ENCODE results near the gene DSCAM. TPM values are rescaled to one million over a fixed set of nuclear protein-coding genes. Genes with fewer than 3 reads are reported as not detected.

DSCAM gene
- total RNA-seq, 1 experiment from 2014 or later, result 0.03 TPM

DNA sequence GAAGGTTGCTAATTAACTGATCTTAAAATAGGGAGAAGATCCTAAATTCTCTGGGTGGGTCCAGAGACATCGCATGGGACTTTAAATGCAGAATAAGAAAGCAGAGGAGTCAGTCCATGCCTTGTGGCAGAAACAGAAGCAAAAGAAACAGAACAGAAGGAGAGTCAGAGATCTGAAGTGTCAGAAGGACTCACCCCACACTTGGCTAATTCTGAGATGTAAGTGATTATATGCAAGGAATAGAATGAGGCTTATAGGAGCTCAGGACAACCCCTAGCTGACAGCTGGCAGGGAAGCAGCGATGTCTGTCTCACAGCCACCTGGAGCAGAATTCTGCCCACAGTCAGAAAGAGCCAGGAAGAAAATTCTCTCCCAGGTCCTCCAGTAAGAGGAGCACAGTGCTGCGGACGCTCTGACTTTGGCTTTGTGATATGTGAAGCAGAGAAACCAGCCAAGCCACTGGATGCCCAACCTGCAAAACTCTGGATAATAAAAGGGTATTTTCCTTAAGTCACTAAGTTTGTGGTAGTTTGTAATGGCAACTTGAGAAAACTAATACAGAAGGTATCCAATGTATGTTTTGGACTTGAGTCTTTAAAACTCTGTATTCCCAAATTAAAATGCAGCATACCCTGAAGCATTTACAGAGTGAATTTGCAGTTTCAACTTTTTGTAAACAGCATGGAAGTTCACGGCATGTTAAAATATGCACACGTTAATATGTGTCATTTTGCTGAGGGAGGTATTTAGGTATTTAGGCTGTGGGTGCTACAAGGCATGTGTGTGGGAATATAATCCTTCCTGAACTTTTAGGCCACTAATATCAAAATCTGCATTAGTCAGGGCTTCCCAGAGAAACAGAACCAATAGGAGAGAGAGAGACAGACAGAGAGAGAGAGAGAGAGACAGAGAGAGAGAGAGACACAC, 591.2 kb downstream of the DSCAM start:
- DNase-seq (ENCODE audit: low read depth), result no peak

GRCh38 chr21:40254540-40255465, 592.2 kb downstream of the DSCAM start:
- DNase-seq (ENCODE audit: low read depth), result peak; percentile 77

DNA sequence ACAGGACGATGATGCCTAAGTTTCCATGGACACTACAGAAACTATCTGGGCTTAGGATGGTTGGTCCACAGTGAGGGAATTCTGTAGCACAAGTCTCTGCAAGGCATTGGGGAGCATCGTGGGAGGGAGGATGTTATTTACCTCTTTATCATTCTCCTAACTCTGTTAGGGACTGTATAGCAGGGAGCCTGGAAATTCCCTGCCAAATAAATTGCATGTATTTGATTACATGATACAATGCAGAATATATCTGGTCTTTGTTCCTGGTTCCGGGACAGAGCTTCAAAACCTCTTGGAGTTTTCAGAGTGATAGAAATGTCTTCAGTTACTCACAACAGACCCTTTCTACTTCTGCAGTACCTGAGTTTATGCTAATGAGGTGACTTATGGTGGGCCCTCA, 593.8 kb downstream of the DSCAM start:
- no peak for DNase-seq (ENCODE audit: low read depth)

DNA sequence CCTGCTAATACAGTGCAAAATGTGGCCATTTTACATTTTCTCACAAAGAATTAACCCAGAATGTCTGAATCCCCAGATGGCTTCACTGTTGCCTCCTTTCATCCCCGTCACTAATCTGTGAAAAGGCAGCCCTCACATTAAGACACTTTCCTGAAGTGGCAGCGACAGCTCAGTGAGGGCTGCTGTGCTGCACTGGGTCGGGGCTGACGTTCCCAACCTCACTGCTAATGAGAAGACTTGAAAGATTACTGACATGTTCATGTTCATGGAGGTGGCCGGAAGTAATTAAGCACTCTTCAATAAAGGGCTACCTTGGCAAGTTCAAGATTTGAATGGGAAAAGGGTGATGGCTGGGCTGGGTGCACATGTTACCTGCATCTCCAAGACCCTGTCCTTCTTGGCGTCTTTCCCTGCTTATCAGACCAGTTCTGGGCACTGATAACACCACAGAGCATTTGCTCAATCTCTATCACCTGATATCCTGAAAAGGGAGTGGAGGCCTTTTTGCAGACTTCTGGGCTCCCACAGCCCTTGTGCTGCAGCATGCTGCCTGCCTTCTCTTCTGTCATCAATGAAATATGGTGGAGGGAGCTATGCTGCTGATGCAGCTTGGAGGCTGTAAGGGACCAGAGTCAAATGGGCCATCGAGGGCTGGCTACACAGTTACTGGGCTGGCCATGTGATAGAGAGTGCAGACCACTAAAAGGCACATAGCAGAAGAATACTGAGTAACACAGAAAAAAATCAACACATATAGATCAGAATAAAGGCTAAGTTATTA, 596.3 kb downstream of the DSCAM start:
- no peak for DNase-seq (ENCODE audit: low read depth)

DNA sequence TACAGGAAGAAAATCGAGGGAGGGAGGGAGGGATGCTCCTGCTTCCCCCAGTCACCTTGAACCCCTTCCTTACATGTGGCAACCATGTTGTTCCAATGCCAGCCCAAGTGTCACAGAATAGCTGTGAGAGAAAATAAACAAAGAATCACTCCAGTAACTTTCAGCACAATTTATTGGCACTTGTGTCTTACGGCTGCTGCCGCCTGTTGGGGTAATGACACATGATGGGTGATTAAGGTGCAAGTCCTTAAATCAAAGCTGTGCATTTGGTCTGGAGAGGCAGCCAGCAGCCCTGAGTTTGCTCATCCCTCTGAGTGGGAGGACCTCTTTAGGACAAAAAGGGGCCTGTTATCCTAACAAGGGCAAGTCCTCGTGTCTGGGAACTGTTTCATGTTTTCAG, 602.0 kb downstream of the DSCAM start:
- no peak for DNase-seq (ENCODE audit: low read depth)

GRCh38 chr21:40243685-40244084, 603.3 kb downstream of the DSCAM start:
- no peak for DNase-seq (ENCODE audit: low read depth)

DNA sequence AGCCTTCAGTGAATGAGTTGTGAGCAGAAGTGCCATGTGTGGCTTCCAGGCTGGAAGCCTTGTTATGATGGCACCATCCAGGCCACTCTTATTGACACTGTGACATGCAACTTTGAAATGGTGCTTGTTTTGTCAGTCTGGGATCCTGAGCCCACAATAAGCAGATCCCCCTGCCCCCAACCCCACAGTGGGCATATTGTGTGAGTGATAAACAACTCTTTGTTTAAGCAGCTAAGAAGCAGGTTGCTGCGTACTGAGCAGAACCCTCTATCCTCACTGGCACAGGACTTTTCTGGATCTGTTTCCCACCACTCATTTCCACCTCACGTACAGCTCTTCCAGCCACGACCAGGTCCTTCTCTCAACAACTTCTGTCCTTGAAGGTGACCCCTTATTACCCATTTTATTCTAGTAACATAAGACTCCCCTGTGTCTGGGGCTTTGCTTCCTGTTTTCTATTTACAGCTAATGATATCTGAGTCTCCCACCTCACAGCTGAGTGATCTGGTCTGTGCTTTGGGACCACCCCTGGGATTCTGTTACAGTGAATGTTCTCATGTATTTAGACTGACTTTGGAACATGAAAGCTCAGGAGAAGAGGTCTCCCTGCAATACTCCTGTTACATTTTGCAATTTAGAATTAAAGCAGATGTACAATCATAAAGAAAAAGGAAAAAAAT, 604.2 kb downstream of the DSCAM start:
- no peak for DNase-seq (ENCODE audit: low read depth)

GRCh38 chr21:40235528-40235927, 611.4 kb downstream of the DSCAM start:
- DNase-seq (ENCODE audit: low read depth), result no peak

- DNase-seq (ENCODE audit: low read depth), result no peak
Measured at GRCh38 chr21:40231979-40232378, 615.0 kb downstream of the DSCAM start.

- DNase-seq (ENCODE audit: low read depth), result peak; percentile 1
Measured at GRCh38 chr21:40227096-40227495, 619.9 kb downstream of the DSCAM start.

DNA sequence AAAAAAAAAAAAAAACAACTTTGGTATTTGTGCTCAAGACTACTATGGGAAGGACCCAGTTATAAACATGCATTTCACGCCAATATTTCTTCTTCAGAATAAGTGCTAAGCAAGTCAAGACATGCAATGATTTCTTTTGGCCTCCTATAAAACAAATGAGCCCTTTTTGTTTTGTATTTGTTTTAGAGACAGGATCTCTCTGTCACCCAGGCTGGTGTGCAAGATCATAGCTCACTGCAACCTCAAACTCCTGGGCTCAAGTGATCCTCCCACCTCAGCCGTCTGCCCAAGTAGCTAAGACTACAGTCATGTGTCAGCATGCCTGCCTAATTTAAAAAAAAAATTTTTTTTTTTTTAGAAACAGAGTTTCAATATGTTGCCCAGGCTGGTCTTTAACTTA, 631.0 kb downstream of the DSCAM start:
- DNase-seq (ENCODE audit: low read depth), result no peak

- DNase-seq (ENCODE audit: low read depth), result no peak
Measured at GRCh38 chr21:40210251-40210650, 636.7 kb downstream of the DSCAM start.

GRCh38 chr21:40208948-40209345, 638.0 kb downstream of the DSCAM start:
- DNase-seq (ENCODE audit: low read depth), result no peak

- no peak for DNase-seq (ENCODE audit: low read depth)
Measured at GRCh38 chr21:40208206-40208947, 638.6 kb downstream of the DSCAM start.

DNA sequence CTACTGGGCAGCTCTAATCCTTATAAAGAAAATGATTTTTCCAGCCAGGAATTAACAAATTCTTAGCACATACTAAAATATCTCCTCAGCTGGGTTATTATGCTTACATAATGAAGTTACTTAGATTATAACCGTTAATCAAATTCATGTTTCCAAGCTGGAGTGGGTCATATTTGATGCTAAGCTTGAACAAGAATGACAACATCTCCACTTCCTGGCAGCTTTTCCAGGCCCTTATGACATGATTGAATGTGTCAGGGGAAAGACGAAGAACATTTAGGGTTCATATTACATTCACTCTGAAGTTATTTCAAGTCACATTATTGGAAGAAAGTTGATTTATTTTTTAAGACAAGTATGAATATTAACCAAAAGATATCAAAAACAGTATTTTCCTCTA, 646.0 kb downstream of the DSCAM start:
- no peak for DNase-seq (ENCODE audit: low read depth)

DNA sequence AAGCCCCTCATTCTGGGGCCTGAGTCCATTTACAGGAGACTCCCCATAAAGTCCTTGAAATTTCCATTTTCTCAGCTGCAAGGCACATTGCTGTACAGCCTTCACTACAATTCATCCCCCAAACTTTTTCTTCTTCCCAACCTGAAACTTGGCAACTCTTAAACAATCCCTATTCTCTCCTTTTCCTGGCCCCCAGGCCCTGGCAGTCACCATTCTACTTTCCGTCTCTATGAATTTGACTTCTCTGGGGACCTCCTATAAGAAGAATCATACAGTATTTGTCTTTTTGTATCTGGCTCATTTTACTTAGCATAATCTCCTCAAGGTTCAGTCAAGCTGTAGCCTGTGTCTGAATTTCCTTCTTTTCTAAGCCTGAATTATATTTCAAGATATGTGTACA, 646.8 kb downstream of the DSCAM start:
- no peak for DNase-seq (ENCODE audit: low read depth)

GRCh38 chr21:40194185-40194980, 652.6 kb downstream of the DSCAM start:
- DNase-seq (ENCODE audit: low read depth), result no peak

GRCh38 chr21:40191616-40192015, 655.3 kb downstream of the DSCAM start:
- DNase-seq (ENCODE audit: low read depth), result no peak

DNA sequence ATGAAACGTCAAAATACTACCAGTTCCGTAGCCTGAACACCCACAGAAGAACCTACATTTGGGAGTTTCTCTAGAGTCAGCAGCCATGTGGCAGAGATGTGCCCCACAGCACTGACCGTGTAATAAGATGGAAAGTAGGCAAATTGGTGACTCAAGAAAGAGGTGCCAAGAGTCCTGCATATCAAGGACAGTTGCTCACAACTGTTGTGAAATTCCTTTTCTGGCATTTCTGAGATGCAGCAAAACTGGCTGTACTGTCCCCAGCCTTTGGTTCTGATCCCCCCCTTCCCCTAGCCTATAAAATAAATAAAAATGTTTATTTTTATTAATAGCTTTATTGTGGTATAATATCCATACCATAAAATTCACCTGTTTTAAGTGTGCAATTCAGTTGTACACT, 655.8 kb downstream of the DSCAM start:
- DNase-seq (ENCODE audit: low read depth), result no peak

All from HT1080 (cell line).